Measurements from ENCODE around the gene FAM210A.

Gene FAM210A

GRCh38 chr18:13616041-13616440 lies 110.3 kb downstream of the FAM210A start:
- no peak overlapping the region for H3K4me3 ChIP-seq (ENCODE audit: control insufficient read depth, low read depth, low read length)
- no peak for DNase-seq (ENCODE audit: low read depth)
- TF ChIP-seq CTCF (IDR thresholded peaks at IDR 0.05; ENCODE audit: control insufficient read depth, insufficient read depth, low read depth, low read length, missing control alignments): no peak

- no peak for DNase-seq (ENCODE audit: low read depth)
- TF ChIP-seq CTCF (IDR thresholded peaks at IDR 0.05; ENCODE audit: control insufficient read depth, insufficient read depth, low read depth, low read length, missing control alignments): no peak
- no peak overlapping the region for H3K4me3 ChIP-seq (ENCODE audit: control insufficient read depth, low read depth, low read length)
Measured at GRCh38 chr18:13615432-13615861, 110.9 kb downstream of the FAM210A start.

GRCh38 chr18:13614641-13615288 lies 111.6 kb downstream of the FAM210A start:
- DNase-seq (ENCODE audit: low read depth): no peak
- H3K4me3 ChIP-seq (ENCODE audit: control insufficient read depth, low read depth, low read length): no peak overlapping the region
- no peak for TF ChIP-seq CTCF (IDR thresholded peaks at IDR 0.05; ENCODE audit: control insufficient read depth, insufficient read depth, low read depth, low read length, missing control alignments)

- H3K4me3 ChIP-seq (ENCODE audit: control insufficient read depth, low read depth, low read length): no peak overlapping the region
- DNase-seq (ENCODE audit: low read depth): no peak
- TF ChIP-seq CTCF (IDR thresholded peaks at IDR 0.05; ENCODE audit: control insufficient read depth, insufficient read depth, low read depth, low read length, missing control alignments): no peak
Measured at GRCh38 chr18:13613591-13614501, 112.5 kb downstream of the FAM210A start.
